Left renal cortex interstitium (tissue), 4 donors: ENCODE results near the gene SZRD1. TPM values are rescaled to one million over a fixed set of nuclear protein-coding genes. Genes with fewer than 3 reads are reported as not detected.
A peak's percentile ranks its signal among the peaks of the same experiment; 100 is the strongest.

Experiments
- DNase-seq, 4 donors: peaks; one replicate each; pipeline ENCODE4 v3.0.0-alpha.2; 2013; ENCODE audit warnings: low read depth in 4 of 4, low spot score in 2 of 4, missing footprints in 1 of 4
- polyA plus RNA-seq, 4 donors: library from polyadenylated mRNA; unstranded; fragments of 120-200 nt; gene quantifications; one replicate each; pipeline ENCODE4 v1.2.1, GENCODE V29; 2013; ENCODE audit not compliant: insufficient read length in 4 of 4

SZRD1 gene
- polyA plus RNA-seq, 4 donors: 93.7 to 133 (median 110) TPM

- DNase-seq: no peak
Measured at GRCh38 chr1:16436946-16437474, 70.0 kb downstream of the SZRD1 start, which contains the start of gene SPATA21. Gene SPATA21, minus strand, starts transcription at chr1:16437424. Its CDS starts 6,053 bp downstream, at chr1:16431371.

DNA sequence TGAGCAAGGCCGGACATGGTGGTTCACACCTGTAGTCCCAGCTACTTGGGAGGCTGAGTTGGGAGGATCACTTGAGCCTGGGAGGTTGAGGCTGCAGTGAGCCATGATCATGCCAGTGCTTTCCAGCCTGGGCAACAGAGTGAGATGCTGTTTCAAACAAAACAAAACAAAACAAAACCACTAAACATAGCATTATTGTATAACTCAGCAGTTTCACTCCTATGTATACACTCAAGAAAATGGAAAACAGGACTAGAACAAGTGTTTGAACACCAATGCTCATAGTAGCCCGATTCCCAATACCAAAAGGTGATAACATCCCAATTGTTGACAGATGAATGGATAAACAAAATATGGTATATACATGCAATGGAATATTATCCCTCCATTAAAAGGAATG is 71.5 kb downstream of the SZRD1 start:
- DNase-seq: no peak

DNA sequence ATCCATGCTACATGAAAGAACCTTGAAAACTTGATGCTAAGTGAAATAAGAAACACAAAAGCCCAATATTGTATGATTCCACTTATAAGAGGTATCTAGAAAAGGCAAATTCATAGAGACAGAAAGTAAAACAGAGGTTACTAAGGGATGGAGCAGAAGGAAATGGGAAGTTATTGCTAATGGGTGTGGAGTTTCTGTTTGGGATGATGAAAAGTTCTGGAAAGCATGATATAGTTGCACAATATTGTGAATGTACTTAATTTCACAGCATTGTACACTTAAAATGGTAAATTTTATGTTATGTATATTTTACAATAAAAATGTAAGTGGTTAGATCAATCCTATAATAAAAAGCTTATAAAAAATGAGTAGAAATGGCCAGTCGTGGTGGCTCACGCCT is 71.9 kb downstream of the SZRD1 start:
- no peak for DNase-seq

- peak in 2 of 4 donors; percentile 8 to 36 for DNase-seq
Measured at GRCh38 chr1:16440131-16440469, 73.1 kb downstream of the SZRD1 start.

- DNase-seq: peak; percentile 47 to 86 (median 80)
Measured at GRCh38 chr1:16440470-16441281, 73.6 kb downstream of the SZRD1 start, which contains the start of gene NECAP2. Gene NECAP2, plus strand, starts transcription at chr1:16440724. Its CDS starts 38 bp downstream, at chr1:16440762.

GRCh38 chr1:16441282-16441665 is 74.2 kb downstream of the SZRD1 start:
- DNase-seq: no peak

- DNase-seq: no peak
Measured at GRCh38 chr1:16442265-16442664, 75.2 kb downstream of the SZRD1 start.

DNA sequence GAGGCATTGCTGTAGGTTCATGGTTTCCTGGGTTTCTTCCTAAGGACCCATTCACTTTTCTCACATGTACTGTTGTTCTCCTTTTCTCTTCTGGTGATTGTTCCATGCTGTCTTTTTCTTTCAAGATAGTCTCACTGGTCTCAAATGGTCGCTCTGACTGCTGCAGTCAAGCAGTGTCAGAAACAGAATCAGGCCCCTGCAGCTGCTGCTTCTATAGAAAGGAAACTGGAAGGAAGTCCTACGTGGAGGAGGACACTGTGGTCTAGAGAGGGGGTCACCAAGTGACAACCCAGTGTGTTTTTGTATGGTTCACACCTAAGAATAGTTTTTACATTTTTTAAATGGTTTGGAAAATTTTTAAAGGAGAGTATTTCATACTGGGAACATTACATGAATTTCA is 75.9 kb downstream of the SZRD1 start:
- DNase-seq: no peak

DNA sequence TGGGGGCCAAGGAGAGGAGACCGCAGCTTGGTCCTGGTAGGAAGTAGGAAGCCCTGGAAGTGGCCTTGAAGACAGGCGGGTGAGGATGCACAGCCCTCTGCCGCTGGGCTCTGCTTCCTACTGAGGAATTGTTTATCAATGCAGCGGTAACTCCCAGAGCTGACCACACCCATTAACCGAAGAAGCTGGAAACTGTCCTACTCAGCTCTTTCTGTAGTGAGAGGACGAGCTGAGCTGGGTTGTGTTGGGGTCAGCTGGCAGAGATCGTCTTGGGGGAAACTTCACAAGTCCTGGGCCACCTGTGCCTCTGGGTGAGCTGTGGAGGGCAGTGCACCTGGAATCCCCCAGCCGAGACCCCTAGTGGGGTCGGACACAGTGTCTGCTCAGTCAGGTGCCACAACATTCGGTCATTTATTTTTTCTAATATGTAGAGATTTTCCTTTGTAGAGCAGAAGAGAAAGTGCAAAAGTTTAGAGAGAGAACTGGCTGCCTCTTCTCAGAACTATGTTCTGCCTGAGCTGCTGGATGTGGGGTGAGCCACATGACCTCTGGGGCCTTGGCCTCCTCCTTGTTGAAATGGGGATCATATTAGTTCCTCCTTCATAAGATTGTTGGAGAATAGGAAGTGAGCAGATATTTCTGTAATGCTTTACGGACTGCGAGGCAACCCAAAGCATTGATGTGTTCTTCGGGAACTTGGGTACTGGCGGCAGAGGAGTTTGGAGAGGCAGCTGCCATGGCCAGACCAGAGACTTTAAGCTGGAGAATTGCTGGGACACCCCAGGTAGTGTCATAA is 77.1 kb downstream of the SZRD1 start:
- DNase-seq: no peak

DNA sequence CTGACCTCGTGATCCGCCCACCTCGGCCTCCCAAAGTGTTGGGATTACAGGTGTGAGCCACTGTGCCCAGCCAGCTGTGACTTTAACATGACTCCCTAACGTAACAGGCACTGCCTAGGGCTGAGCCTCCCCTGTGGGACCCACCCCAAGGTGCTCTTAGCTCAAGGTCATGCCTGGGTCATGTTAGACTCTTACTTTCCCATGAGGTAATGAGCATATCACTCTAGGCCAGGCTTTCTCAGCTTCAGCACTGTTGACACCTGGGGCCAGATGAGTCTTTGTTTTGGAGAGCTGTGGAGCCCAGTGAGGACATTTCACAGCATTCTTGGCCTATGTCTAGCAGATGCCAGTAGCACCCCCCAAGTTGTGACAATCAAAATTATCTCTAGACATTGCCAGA is 78.0 kb downstream of the SZRD1 start:
- DNase-seq: no peak

DNA sequence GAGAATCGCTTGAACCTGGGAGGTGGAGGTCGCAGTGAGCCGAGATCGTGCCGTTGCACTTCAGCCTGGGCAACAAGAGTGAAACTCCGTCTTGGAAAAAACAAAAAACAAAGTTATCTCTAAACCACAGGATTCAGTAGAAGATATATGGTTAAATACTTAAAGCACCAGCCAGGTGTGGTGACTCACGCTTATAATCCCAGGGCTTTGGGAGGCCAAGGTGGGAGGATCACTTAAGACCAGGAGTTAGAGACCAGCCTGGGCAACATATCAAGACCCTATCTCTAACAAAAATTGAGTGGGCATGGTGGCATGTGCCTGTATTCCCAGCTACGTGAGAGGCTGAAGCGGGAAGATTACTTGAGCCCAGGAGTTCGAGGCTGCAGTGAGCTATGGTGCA is 79.1 kb downstream of the SZRD1 start:
- no peak for DNase-seq

GRCh38 chr1:16447641-16448040 is 80.6 kb downstream of the SZRD1 start:
- DNase-seq: no peak

Other genes starting within 250 kb of the SZRD1 start
- gene EPHA2, start 211.2 kb upstream of the SZRD1 start, polyA plus RNA-seq: 10 to 100 TPM; 12.9 to 25.0 (median 20.1) TPM
- gene ARHGEF19, start 154.6 kb upstream of the SZRD1 start, polyA plus RNA-seq: 10 to 100 TPM; 16.7 to 28.3 (median 23.0) TPM
- 1 to 10 TPM; 4.7 to 7.2 (median 6.6) TPM for gene CPLANE2, start 130.1 kb upstream of the SZRD1 start, polyA plus RNA-seq
- gene FBXO42, start 14.8 kb upstream of the SZRD1 start, polyA plus RNA-seq: 10 to 100 TPM; 18.3 to 24.0 (median 21.4) TPM
- gene SPATA21, start 70.2 kb downstream of the SZRD1 start, polyA plus RNA-seq: under 1 TPM in 2 of 4 donors, not detected in 2; 0.21 to 0.25 TPM
- gene NECAP2, start 73.5 kb downstream of the SZRD1 start, polyA plus RNA-seq: 10 to 100 TPM; 66.7 to 69.8 (median 68.1) TPM
- 1 to 10 TPM in 1 of 4 donors, not detected in 3; 2.1 TPM for gene RNU1-1, start 147.0 kb downstream of the SZRD1 start, polyA plus RNA-seq
- gene NBPF1, start 246.3 kb downstream of the SZRD1 start, polyA plus RNA-seq: 100 to 1,000 TPM in 1 of 4 donors, 10 to 100 TPM in 3; 65.5 to 191 (median 81.0) TPM